C4-2B (cell line): ENCODE data around the gene ZFYVE28.

ENCODE experiments used
- H3K27ac ChIP-seq: fragments of 450-650 bp; 2 replicates; pipeline ENCODE4 v1.5.1; 2017
- ZFX ChIP-seq: fragments of 450-650 bp; IDR thresholded peaks from 2 replicates; pipeline ENCODE4 v1.6.1; 2017
- TF ChIP-seq, protein P1 (sequence below): fragments of 450-650 bp; conservative IDR thresholded peaks from 2 replicates; pipeline ENCODE4 v1.5.1; 2017; ENCODE audit warnings: mild to moderate bottlenecking

ZFYVE28 gene

DNA sequence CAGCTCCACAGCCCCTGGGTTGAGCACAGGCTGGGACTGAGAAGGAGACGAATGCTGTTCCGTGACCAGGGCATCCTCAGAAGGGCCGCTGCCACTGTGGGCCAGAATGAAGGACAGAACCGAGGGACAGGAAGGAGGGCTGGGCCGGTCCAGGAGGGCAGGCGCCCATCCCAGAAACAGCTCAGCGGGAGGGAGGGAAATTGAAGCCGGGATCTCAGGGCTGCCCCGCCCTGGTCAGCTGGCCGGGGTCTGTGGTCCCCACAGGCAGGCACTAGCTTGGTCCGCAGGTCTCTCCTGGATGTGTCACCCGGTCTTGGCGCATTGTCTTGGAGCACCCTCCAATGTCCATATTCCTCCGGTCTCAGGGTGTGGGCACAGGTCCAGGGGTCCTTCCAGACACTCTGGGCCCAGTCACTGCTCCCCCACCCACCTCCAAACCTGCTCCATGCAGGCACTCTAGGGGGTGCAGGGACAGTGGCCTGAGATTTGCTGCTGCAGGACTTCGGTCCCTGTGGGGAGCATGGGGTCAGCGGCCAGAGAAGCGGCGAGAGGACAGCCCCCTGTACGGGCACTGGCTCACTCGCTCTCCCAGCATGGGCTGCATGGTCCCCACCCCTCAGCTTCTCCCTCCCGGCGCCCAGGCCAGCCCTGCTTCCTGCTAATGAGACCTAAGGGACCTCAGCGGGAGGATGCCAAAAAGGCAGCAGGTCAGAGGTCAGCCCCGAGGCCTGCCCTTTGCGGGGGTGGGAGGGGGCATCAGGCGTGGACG, 132.6 kb downstream of the ZFYVE28 start:
- H3K27ac ChIP-seq: no peak overlapping the region
- no peak for TF ChIP-seq ZFX
- TF ChIP-seq, protein P1, sequence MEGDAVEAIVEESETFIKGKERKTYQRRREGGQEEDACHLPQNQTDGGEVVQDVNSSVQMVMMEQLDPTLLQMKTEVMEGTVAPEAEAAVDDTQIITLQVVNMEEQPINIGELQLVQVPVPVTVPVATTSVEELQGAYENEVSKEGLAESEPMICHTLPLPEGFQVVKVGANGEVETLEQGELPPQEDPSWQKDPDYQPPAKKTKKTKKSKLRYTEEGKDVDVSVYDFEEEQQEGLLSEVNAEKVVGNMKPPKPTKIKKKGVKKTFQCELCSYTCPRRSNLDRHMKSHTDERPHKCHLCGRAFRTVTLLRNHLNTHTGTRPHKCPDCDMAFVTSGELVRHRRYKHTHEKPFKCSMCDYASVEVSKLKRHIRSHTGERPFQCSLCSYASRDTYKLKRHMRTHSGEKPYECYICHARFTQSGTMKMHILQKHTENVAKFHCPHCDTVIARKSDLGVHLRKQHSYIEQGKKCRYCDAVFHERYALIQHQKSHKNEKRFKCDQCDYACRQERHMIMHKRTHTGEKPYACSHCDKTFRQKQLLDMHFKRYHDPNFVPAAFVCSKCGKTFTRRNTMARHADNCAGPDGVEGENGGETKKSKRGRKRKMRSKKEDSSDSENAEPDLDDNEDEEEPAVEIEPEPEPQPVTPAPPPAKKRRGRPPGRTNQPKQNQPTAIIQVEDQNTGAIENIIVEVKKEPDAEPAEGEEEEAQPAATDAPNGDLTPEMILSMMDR: no peak

DNA sequence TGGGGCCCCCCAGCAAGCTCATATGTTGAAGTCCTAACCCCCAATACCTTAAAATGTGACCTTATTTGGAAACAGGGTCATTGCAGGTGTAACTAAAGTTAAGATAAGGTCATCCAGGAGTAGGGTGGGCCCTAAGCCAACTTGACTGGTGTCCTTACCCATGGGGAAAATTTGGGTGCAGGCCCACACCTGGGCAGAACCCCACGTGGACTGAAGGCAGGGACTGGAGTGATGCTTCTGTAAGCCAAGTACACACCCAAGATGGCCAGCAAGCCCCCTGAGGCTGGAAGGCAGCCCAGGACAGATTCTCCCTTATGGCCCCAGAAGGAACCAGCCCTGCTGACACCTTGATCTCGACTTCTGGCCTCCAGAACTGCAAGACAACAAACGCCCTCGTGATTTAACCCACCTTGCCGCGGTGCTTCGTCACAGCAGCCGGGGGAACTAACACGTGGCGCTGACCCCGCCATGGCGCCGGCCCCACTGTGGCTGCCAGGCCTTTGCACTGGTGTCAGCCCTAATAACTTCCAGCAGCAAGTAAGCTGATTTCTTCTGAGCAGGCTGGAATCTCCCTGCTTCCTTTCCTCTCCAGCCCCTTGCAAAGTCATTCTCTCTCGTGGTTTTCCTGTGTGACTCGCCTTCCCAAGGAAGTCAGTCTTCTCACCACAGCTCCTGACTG, 133.4 kb downstream of the ZFYVE28 start:
- H3K27ac ChIP-seq: no peak overlapping the region
- TF ChIP-seq ZFX: no peak
- TF ChIP-seq, protein P1: no peak

DNA sequence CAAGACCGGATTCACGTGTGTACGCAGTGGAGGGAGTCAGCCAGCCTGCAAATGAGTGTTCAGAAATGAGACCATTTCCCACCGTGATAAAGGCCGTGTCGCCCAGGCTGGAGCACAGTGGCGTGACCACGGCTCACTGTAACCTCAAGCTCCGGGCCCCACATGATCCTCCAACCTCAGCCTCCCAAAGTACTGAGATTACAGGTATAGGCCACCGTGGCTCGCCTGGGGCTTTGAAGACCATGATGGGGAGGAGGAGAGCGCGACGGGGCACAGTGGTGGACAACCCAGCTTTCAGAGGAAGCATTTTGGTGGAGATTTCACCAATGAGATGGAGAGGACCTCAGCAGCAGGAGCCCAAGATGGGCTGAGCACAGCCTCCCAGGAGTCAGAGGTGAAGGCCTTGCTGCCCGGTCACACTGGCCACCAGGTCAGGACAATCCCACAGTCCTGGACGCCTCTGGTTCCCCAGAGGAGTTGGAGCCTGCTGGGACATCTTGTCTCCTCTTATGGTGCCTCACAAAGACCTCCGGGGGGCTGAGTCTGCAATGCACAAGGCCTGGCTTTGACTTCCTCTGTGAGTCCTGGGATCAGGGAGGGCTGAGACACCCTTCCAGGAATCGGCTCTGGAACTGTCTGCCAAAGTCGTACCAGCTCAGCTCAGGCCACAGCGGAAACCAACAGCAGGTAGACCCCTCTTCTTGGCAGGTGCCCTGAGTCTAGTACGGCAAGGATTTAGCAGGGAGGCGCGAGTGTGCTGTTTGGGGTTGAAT, 134.1 kb downstream of the ZFYVE28 start:
- no peak overlapping the region for H3K27ac ChIP-seq

DNA sequence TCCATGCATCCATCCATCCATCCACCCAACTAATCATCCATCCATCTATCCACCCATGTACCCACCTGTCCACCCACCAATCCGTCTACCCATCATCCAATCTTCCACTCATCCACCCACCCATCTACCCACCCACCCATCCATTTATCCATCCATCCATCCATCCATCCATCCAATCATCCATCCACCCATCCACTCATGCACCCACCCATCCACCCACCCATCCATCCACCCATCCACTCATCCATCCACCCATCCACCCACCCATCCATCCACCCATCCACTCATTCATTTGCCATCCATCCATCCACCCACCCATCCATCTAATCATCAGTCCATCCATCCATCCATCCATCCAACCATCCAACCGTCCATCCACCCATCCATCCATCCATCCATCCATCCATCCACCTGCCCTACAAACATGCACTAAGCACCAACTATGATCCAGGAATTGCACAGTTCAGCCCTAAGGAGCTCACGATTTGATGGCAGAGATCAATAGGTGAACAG, 135.2 kb downstream of the ZFYVE28 start:
- no peak overlapping the region for H3K27ac ChIP-seq
- TF ChIP-seq, protein P1: no peak
- TF ChIP-seq ZFX: no peak

More for the DNA sequence above, 134.1 kb downstream of the ZFYVE28 start:
- TF ChIP-seq ZFX: no peak
- TF ChIP-seq, protein P1: no peak

DNA sequence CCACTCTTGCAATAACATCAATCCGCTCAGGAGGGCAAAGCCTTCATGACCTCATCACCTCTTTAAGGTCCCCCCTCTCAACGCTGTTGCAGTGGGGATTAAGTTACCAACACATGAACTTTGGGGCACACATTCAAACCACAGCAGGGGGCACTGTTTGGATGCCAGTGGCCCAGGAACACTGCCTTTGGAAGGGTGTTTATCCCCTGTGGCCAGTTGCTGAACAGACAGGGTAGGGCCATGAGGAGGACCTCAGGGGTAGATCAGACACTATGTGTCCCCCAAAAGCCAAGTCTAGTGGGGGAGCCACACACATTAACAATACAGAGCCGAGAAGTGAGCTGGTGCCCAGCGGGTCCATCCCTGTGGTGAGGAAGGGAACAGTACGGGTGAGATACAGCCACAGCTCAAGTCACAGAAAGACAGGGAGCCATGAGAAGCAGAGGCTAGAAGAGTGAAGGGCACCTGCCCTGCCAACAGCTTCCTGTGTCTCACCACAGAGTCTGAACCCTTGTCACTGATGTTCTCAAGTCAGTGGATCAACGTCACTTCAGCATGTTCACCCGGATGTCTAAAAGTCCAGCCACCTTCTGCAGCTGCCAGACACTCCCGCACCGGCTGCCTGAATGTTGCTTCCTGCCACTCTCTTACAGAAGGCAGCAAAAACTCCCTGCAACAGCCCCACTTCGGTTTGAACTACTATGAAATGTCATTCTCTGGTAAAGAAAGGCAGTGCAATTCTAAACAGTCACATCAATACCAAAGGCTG, 136.7 kb downstream of the ZFYVE28 start:
- TF ChIP-seq, protein P1: no peak
- TF ChIP-seq ZFX: no peak
- no peak overlapping the region for H3K27ac ChIP-seq

DNA sequence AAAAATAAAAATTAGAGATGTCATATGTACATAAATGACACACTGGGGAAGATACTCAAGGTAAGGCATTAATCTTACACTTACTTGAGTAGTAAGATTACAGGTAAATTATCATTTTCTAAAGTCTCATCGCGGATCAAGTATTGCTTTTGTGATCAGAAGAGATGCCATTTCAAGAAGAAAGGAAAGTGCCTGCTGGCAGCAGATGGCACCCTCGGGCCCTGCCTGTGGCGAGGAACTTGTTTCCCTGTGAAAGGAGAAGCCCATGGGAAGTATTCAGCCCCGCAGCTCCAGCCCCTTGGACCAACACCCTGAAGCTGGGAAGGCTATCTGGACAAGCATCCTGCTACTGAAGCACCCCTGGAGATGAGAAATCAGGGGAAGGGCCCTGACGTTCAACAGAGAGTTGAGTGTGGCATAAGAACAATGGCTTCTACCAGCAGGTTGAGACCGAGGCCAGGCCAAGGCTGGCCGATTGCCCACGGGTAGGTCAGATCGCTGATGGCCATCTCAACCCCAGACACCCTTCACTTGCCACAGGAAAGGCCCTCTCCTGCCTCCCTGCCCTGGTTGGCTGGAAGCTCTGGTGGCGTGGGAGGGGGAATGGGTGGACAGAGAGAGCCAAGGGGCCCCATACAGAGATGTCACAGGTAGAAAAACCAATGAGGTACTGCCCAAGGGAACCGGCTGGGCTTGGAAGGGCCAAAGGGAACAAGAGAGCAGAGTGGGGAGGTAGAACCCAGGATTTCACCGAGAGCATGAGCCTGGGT, 137.7 kb downstream of the ZFYVE28 start:
- H3K27ac ChIP-seq: no peak overlapping the region
- TF ChIP-seq, protein P1: no peak
- no peak for TF ChIP-seq ZFX
